ENCODE data around the gene SIGLEC15.
"Not testable (repeated sequence)": the region's sequence is repeated elsewhere in the genome, so short reads cannot be mapped to it uniquely, and the experiment has no call there.

SIGLEC15 gene

GRCh38 chr18:45820106-45820745, 5.2 kb upstream of the SIGLEC15 start:
- DNase-seq (ENCODE audit: low read depth): no peak

- no peak for DNase-seq (ENCODE audit: low read depth)
These were observed 4.4 kb upstream of the SIGLEC15 start for GRCh38 chr18:45821026-45821425.

GRCh38 chr18:45821711-45822110, 3.8 kb upstream of the SIGLEC15 start:
- DNase-seq (ENCODE audit: low read depth): no peak

DNA sequence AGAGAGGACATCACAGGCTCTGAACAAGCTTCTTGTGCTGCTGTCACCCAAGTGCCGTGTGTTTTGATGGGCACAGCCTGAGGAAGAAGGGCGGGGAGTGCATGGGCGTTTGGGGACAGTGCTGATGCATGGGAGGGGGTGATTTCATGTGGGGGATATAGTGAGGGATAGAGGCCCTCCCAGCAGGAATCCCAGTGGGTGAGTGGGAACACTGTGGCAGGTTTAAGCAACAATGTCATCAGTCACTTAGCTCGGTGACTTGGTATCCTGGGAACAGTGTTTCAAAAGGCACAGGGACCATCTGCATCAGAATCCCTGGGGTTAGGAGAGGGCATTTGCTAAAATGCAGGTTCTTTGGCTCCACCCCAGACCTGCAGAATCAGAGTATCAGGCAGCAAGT, 609 bp downstream of the SIGLEC15 start:
- DNase-seq (ENCODE audit: low read depth): no peak

DNA sequence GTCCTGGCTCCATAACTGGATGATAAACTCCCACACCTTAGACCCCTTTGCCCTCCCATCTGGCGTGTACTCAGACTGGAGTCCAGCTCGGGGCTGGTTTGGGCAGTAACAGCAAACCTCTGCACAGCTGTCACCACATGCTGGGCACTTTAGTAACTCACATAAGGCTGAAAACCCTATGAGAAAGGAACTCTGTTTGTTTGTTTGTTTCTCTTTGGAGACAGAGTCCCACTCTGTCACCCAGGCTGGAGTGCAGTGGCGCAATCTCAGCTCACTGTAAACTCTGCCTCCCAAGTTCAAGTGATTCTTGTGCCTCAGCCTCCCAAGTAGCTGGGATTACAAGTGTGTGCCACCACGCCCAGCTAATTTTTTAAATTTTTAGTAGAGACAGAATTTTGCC, 1.2 kb downstream of the SIGLEC15 start:
- DNase-seq (ENCODE audit: low read depth): not testable (repeated sequence)

GRCh38 chr18:45828917-45829811, 3.7 kb downstream of the SIGLEC15 start:
- DNase-seq (ENCODE audit: low read depth): no peak

DNA sequence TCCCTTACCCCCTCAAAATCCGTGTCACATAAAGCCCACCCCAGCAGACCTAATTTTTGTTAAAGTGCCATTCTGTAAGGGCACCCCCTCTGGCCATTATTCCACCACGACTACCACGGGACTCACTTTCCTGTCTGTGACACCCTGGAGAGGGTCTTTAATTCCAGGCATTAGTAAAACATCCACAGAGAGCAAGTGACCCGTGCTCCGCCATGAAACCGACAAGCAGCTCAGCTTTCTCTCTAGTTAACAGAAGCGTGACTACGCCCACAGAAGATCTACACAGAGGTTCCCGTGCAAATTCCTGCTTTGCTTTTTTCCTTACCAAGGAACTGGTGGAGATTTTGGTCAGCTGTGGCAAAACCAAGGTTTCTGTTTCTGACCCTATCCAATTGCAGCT, 4.4 kb downstream of the SIGLEC15 start:
- no peak for DNase-seq (ENCODE audit: low read depth)

DNA sequence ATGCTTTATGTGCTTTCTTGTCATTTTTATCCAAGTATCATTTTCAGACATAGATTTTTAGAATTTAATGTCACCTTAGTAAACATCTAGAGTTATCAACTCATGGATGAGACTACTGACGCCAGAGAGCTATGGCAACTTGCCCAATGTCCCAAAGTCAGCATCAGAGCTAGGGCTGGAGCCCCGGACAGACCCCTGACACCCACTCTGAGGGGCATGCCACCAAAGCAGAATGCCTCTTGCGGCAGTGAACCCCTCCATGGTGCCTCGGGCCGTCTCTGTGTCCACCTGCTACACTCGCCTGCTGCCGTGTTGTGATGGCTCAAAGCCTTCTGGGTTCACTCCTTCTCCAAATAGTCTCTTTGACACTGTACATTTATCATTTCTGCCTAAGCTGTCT, 5.4 kb downstream of the SIGLEC15 start:
- no peak for DNase-seq (ENCODE audit: low read depth)

- DNase-seq (ENCODE audit: low read depth): no peak
These were observed 8.4 kb downstream of the SIGLEC15 start for GRCh38 chr18:45833846-45834245.

- no peak for DNase-seq (ENCODE audit: low read depth)
These were observed 8.8 kb downstream of the SIGLEC15 start for GRCh38 chr18:45834306-45834705.

- no peak for DNase-seq (ENCODE audit: low read depth)
These were observed 9.7 kb downstream of the SIGLEC15 start for GRCh38 chr18:45835057-45835636.

DNA sequence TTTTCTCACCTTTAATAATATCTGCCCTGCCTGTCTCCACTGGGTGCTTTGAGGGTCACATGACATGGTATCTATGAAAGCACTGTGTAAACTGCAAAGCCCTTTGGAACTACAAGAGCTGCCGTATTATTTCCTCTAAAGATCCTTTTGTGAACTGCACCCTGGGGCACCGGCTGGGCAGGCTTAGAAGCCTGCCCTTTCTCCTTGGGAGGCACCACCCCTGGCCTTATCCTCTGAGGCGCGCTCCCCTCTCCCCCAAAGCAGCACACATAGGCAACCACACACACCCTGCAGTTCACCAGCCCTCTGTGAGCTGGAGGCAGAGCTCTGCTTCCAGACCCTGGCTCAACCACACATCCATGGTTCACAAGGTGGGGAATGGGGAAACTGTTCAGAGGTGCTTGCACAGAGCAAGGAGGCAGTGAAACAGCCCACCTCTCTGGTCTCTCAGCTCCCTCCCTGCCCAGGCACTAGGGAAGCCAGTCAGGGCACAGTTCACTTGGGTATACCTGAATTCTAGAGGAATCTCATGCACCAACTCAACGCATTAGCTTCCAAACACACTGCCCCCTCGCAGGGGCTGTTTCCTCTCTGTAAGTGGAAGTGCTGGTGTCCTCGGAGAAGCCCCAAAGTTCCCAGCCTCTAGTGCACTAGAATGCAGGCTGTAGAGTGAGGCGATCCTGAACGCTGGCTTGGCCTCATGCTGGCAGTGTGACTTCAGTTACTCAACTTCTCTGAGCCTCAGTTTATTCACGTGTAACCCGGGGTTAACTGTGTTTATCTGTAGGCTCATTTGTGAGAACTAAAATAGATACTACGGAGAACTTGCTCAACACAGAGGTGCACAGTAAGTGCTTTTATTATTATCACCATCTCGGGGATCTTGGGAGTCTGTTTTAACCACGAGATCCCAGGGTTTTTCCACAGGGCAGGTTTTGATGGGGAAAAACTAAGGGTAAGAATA, 11.0 kb downstream of the SIGLEC15 start:
- no peak for DNase-seq (ENCODE audit: low read depth)

GRCh38 chr18:45837283-45838070, 12.0 kb downstream of the SIGLEC15 start:
- DNase-seq (ENCODE audit: low read depth): no peak

GRCh38 chr18:45838302-45839070, 13.0 kb downstream of the SIGLEC15 start:
- no peak for DNase-seq (ENCODE audit: low read depth)

DNA sequence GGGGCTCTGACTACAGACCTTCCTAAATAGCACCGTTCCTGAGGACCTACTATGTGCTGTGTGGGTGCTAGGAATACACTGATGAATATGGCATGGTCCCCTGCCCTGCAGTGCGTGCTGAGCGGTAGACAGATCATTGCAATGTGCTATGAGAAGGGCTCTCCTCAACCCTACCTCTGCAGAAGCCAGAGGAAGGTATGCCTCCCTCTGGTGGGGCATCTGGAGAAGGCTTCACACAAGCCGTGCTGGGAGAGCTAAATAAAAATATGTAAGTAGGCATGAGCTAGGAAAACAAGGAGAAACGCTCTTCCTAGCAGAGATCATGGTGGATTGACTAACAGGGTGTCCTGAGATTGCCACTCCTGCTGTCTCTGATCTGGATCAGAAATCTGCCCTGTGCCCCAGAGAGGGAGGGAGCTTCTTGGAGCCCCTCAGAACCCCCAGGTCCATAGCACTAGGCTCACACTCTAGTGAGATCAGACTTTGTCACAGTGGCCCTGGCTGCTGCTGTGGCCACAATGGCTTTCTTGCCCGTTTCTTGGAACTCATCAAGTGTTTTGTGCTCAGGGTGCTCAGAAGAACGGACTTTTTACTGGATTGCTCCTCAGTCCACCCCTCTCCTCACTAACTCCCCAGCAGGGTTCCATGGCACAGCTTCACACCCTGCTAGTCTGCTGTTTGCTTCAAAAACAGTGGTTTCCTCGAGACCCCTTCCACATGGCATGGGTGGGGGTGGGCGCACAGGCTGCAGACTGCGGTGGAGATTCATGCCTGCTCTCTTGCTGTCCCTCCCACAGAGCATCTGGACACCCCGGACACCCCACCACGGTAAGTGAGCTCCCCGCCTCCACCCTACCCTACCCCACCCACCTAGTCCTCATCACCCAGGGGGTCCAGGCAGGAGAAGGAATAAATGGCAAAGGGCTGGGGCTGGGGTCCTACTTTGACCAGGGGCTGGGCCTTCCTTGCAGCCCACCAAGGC, 14.2 kb downstream of the SIGLEC15 start:
- no peak for DNase-seq (ENCODE audit: low read depth)

GRCh38 chr18:45841060-45841764, 15.7 kb downstream of the SIGLEC15 start:
- no peak for DNase-seq (ENCODE audit: low read depth)

- no peak for DNase-seq (ENCODE audit: low read depth)
These were observed 16.4 kb downstream of the SIGLEC15 start for GRCh38 chr18:45841765-45842442.

DNA sequence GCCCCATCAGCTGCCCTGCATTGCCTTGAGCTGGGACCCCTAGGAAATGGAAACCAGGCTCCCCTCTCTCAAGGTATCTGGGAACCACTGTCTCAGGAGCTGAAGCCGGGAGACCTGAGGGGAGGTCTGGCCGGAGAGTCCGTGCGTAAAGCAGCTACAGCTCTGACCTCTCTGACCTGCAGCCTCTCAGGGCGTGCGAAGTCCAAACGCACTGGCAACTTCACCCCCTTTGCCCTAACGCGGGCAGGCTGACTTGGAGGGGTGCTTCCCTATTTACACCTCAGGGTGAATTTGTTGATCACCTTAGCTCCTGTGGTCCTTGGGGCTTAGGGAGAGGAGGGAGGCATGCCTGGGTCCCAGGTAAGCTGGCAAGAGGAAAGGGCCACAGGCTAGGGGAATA, 17.5 kb downstream of the SIGLEC15 start:
- DNase-seq (ENCODE audit: low read depth): no peak

All from stimulated activated CD8-positive, alpha-beta memory T cell treated with anti-CD3 and anti-CD28 coated beads, Interleukin-15, amount 100 ng/mL, for 24 hours (primary cell).